HCT116 (cell line): ENCODE data around the gene LRRK1.

ENCODE experiments used
- CTCF ChIP-seq, 3 experiments: fragments of 200-600 bp in 1 of 3; sonication (generic) in 1 of 3; IDR thresholded peaks in 2 of 3; conservative IDR thresholded peaks in 1 of 3; 2 replicates each; pipeline ENCODE4 v1.5.1; 2012 to 2017; ENCODE audit warnings: low read depth in 2 of 3, low read length in 2 of 3, antibody characterized with exemption in 1 of 3, borderline replicate concordance in 1 of 3, control low read depth in 1 of 3, mild to moderate bottlenecking in 1 of 3, mixed read lengths in 1 of 3, mixed run types in 1 of 3, moderate library complexity in 1 of 3; ENCODE audit not compliant: insufficient read depth in 1 of 3
- ELF1 ChIP-seq: IDR thresholded peaks from 2 replicates; pipeline ENCODE4 v1.6.1; 2012; ENCODE audit warnings: low read depth, borderline replicate concordance
- EZH2 ChIP-seq: fragments of 200-600 bp; sonication (generic); IDR thresholded peaks from 2 replicates; pipeline ENCODE4 v1.6.1; 2017; ENCODE audit warnings: antibody characterized with exemption, mixed run types
- EZH2phosphoT487 ChIP-seq: fragments of 200-600 bp; IDR thresholded peaks from 2 replicates; pipeline ENCODE4 v1.6.1; 2018; ENCODE audit warnings: antibody characterized with exemption, borderline replicate concordance
- JUND ChIP-seq: IDR thresholded peaks from 2 replicates; pipeline ENCODE4 v1.6.1; 2012
- MAX ChIP-seq: IDR thresholded peaks from 2 replicates; pipeline ENCODE4 v1.6.1; 2012
- POLR2A ChIP-seq: IDR thresholded peaks from 2 replicates; pipeline ENCODE4 v1.7.0; 2011; ENCODE audit warnings: borderline replicate concordance; ENCODE audit not compliant: insufficient read depth, insufficient read length; ENCODE audit errors: extremely low read depth
- POLR2AphosphoS5 ChIP-seq: IDR thresholded peaks from 2 replicates; pipeline ENCODE4 v1.6.1; 2011; ENCODE audit warnings: mild to moderate bottlenecking, low read depth, low read length, moderate library complexity
- RAD21 ChIP-seq: IDR thresholded peaks from 2 replicates; pipeline ENCODE4 v1.6.1; 2012; ENCODE audit warnings: low read depth, mild to moderate bottlenecking

- TF ChIP-seq JUND, result no peak
- TF ChIP-seq POLR2A, result no peak
- no peak for TF ChIP-seq CTCF (IDR thresholded peaks at IDR 0.05 in 2 of 3, conservative IDR thresholded peaks at IDR 0.05 in 1 of 3; ENCODE audit: borderline replicate concordance in 1 of 3, insufficient read depth in 1 of 3, low read depth in 2 of 3, low read length in 2 of 3)
- TF ChIP-seq MAX, result no peak
- TF ChIP-seq RAD21, result no peak
- no peak for TF ChIP-seq POLR2AphosphoS5
- TF ChIP-seq ELF1, result no peak
- TF ChIP-seq EZH2, result no peak
- TF ChIP-seq EZH2phosphoT487, result no peak
Measured at GRCh38 chr15:101062063-101062462, 142.9 kb downstream of the LRRK1 start.
